SK-N-SH treated with all-trans-retinoic acid at 6 μM for 48 hours (cell line): Measurements from ENCODE around the gene CAGE1.

Source experiments
- ATAC-seq: fragments of 200-7000 bp; cut with Tn5 transposase; 3 replicates; pipeline ENCODE4 v1.9.1; 2020; ENCODE audit warnings: mild to moderate bottlenecking, moderate library complexity
- ARNTL ChIP-seq: fragments of 450-650 bp; formaldehyde crosslinking; IDR thresholded peaks from 2 replicates; pipeline ENCODE4 v1.5.0; 2020; ENCODE audit warnings: low read depth, mild to moderate bottlenecking, moderate library complexity, borderline replicate concordance
- BACH2 ChIP-seq: fragments of 250-450 bp; sonication (Bioruptor Pico); IDR thresholded peaks from 2 replicates; pipeline ENCODE4 v1.9.0; 2021; ENCODE audit warnings: mild to moderate bottlenecking, borderline replicate concordance
- ESRRG ChIP-seq: fragments of 250-450 bp; sonication (Bioruptor Pico); IDR thresholded peaks from 2 replicates; pipeline ENCODE4 v1.6.1; 2021; ENCODE audit warnings: mild to moderate bottlenecking
- GLIS3 ChIP-seq: fragments of 250-450 bp; sonication (Bioruptor Pico); IDR thresholded peaks from 2 replicates; pipeline ENCODE4 v1.5.0; 2020; ENCODE audit warnings: mild to moderate bottlenecking, moderate library complexity
- ISL1 ChIP-seq: fragments of 250-450 bp; sonication (Bioruptor Pico); IDR thresholded peaks from 2 replicates; pipeline ENCODE4 v2.1.2; 2022; ENCODE audit warnings: mild to moderate bottlenecking, moderate library complexity
- OSR1 ChIP-seq: fragments of 250-450 bp; sonication (Bioruptor Pico); IDR thresholded peaks from 2 replicates; pipeline ENCODE4 v1.8.0; 2022; ENCODE audit warnings: moderate library complexity, mild to moderate bottlenecking, inconsistent platforms
- PATZ1 ChIP-seq: fragments of 250-450 bp; sonication (Bioruptor Pico); IDR thresholded peaks from 2 replicates; pipeline ENCODE4 v1.8.0; 2020; ENCODE audit warnings: mild to moderate bottlenecking, moderate library complexity, borderline replicate concordance
- POU6F1 ChIP-seq: fragments of 250-450 bp; sonication (Bioruptor Pico); IDR thresholded peaks from 2 replicates; pipeline ENCODE4 v1.8.0; 2021; ENCODE audit warnings: low read depth, mild to moderate bottlenecking, moderate library complexity, borderline replicate concordance
- PPARA ChIP-seq: fragments of 250-450 bp; sonication (Bioruptor Pico); IDR thresholded peaks from 2 replicates; pipeline ENCODE4 v1.5.0; 2020; ENCODE audit warnings: mild to moderate bottlenecking, borderline replicate concordance
- RARB ChIP-seq: fragments of 250-450 bp; sonication (Bioruptor Pico); IDR thresholded peaks from 2 replicates; pipeline ENCODE4 v1.8.0; 2021; ENCODE audit warnings: mild to moderate bottlenecking, moderate library complexity
- SNAI2 ChIP-seq: fragments of 250-450 bp; sonication (Bioruptor Pico); IDR thresholded peaks from 2 replicates; pipeline ENCODE4 v1.5.0; 2020; ENCODE audit warnings: mild to moderate bottlenecking, moderate library complexity
- TCF4 ChIP-seq: fragments of 250-450 bp; sonication (Bioruptor Pico); IDR thresholded peaks from 2 replicates; pipeline ENCODE4 v1.8.0; 2021; ENCODE audit warnings: mild to moderate bottlenecking, moderate library complexity, borderline replicate concordance
- TOX ChIP-seq: fragments of 250-450 bp; sonication (Bioruptor Pico); IDR thresholded peaks from 2 replicates; pipeline ENCODE4 v1.8.0; 2021; ENCODE audit warnings: mild to moderate bottlenecking, moderate library complexity, borderline replicate concordance
- ZC3H10 ChIP-seq: fragments of 250-450 bp; sonication (Bioruptor Pico); IDR thresholded peaks from 2 replicates; pipeline ENCODE4 v1.5.1; 2021; ENCODE audit warnings: mild to moderate bottlenecking, moderate library complexity
- ZFP3 ChIP-seq: fragments of 250-450 bp; sonication (Bioruptor Pico); IDR thresholded peaks from 2 replicates; pipeline ENCODE4 v1.5.0; 2020; ENCODE audit warnings: mild to moderate bottlenecking, moderate library complexity
- ZFP30 ChIP-seq: fragments of 450-650 bp; formaldehyde crosslinking; IDR thresholded peaks from 2 replicates; pipeline ENCODE4 v1.5.0; 2022; ENCODE audit warnings: mild to moderate bottlenecking, moderate library complexity
- ZNF565 ChIP-seq: fragments of 450-650 bp; formaldehyde crosslinking; conservative IDR thresholded peaks from 2 replicates; pipeline ENCODE4 v1.5.0; 2020; ENCODE audit warnings: low read depth, mild to moderate bottlenecking, moderate library complexity
- ZNF70 ChIP-seq: fragments of 450-650 bp; formaldehyde crosslinking; IDR thresholded peaks from 2 replicates; pipeline ENCODE4 v1.5.0; 2020; ENCODE audit warnings: mild to moderate bottlenecking, moderate library complexity
- ZNF8 ChIP-seq: fragments of 450-650 bp; formaldehyde crosslinking; IDR thresholded peaks from 2 replicates; pipeline ENCODE4 v1.5.0; 2020; ENCODE audit warnings: mild to moderate bottlenecking, moderate library complexity
- TF ChIP-seq, protein P1 (sequence below): fragments of 250-450 bp; sonication (Bioruptor Pico); IDR thresholded peaks from 2 replicates; pipeline ENCODE4 v1.5.1; 2020; ENCODE audit warnings: low read depth, mild to moderate bottlenecking, moderate library complexity
- TF ChIP-seq, protein P2 (sequence below): fragments of 250-450 bp; sonication (Bioruptor Pico); IDR thresholded peaks from 2 replicates; pipeline ENCODE4 v1.5.0; 2020; ENCODE audit warnings: mild to moderate bottlenecking, moderate library complexity
- TF ChIP-seq, protein P3 (sequence below): fragments of 250-450 bp; sonication (Bioruptor Pico); IDR thresholded peaks from 2 replicates; pipeline ENCODE4 v1.5.1; 2021; ENCODE audit warnings: mild to moderate bottlenecking, moderate library complexity

Gene CAGE1

DNA sequence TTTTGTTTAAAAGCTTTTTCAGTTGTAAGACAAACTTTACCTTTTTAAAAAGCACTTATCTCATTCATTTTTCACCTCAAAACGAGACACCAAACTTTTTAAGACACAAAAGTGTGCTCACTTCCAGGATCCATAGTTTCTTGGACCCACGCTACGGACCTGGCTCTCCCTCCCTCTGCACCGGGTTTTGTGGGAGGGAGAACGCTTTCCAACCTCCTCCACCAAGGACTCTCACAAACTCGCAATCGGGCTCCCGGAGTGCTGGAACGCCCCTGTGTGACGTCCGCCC, 436 bp downstream of the CAGE1 start:
- no peak for TF ChIP-seq TOX (CRISPR knock-in tag)
- no peak for TF ChIP-seq ZNF565 (CRISPR knock-in tag)
- TF ChIP-seq ZNF70, result no peak
- TF ChIP-seq ZNF8 (CRISPR knock-in tag), result no peak
- TF ChIP-seq ZFP3 (CRISPR knock-in tag), result no peak
- no peak for TF ChIP-seq BACH2 (CRISPR knock-in tag)
- TF ChIP-seq TCF4 (CRISPR knock-in tag), result no peak
- no peak for TF ChIP-seq PATZ1 (CRISPR knock-in tag)
- ATAC-seq, result peak; percentile 64; the same call in 2 of the 3 replicates

GRCh38 chr6:7381092-7381491, 8.4 kb downstream of the CAGE1 start:
- no peak for ATAC-seq
- TF ChIP-seq ARNTL (CRISPR knock-in tag), result no peak
- no peak for TF ChIP-seq RARB (CRISPR knock-in tag)
- no peak for TF ChIP-seq ISL1 (CRISPR knock-in tag)
- TF ChIP-seq BACH2 (CRISPR knock-in tag), result no peak
- no peak for TF ChIP-seq ZNF70
- TF ChIP-seq, protein P1, sequence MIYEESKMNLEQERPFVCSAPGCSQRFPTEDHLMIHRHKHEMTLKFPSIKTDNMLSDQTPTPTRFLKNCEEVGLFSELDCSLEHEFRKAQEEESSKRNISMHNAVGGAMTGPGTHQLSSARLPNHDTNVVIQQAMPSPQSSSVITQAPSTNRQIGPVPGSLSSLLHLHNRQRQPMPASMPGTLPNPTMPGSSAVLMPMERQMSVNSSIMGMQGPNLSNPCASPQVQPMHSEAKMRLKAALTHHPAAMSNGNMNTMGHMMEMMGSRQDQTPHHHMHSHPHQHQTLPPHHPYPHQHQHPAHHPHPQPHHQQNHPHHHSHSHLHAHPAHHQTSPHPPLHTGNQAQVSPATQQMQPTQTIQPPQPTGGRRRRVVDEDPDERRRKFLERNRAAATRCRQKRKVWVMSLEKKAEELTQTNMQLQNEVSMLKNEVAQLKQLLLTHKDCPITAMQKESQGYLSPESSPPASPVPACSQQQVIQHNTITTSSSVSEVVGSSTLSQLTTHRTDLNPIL (CRISPR knock-in tag), result no peak
- no peak for TF ChIP-seq TOX (CRISPR knock-in tag)
- TF ChIP-seq PPARA, result no peak
- no peak for TF ChIP-seq ESRRG
- TF ChIP-seq, protein P2, sequence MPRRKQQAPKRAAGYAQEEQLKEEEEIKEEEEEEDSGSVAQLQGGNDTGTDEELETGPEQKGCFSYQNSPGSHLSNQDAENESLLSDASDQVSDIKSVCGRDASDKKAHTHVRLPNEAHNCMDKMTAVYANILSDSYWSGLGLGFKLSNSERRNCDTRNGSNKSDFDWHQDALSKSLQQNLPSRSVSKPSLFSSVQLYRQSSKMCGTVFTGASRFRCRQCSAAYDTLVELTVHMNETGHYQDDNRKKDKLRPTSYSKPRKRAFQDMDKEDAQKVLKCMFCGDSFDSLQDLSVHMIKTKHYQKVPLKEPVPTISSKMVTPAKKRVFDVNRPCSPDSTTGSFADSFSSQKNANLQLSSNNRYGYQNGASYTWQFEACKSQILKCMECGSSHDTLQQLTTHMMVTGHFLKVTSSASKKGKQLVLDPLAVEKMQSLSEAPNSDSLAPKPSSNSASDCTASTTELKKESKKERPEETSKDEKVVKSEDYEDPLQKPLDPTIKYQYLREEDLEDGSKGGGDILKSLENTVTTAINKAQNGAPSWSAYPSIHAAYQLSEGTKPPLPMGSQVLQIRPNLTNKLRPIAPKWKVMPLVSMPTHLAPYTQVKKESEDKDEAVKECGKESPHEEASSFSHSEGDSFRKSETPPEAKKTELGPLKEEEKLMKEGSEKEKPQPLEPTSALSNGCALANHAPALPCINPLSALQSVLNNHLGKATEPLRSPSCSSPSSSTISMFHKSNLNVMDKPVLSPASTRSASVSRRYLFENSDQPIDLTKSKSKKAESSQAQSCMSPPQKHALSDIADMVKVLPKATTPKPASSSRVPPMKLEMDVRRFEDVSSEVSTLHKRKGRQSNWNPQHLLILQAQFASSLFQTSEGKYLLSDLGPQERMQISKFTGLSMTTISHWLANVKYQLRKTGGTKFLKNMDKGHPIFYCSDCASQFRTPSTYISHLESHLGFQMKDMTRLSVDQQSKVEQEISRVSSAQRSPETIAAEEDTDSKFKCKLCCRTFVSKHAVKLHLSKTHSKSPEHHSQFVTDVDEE, result no peak
- no peak for TF ChIP-seq SNAI2 (CRISPR knock-in tag)
- no peak for TF ChIP-seq GLIS3

DNA sequence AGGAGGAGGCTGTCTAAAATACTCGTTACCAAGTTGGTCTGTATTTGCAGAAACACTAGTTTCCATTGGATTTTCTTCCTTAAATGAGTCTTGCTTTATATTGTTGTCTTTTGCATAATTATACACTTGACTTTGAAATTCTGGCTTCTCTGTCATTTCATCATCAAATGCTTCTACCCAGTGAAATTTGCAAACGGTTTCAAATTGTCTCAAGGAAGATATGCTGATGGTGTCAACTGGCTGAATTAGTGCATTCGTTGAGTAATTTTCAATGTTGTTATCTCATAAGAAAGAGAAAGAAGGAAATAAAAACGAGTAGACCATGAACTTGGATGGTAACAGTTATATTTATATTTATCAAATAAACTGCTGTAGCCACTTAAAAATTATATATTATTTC, 10.8 kb downstream of the CAGE1 start:
- ATAC-seq, result no peak
- no peak for TF ChIP-seq PATZ1 (CRISPR knock-in tag)
- TF ChIP-seq OSR1, result no peak
- no peak for TF ChIP-seq ISL1 (CRISPR knock-in tag)
- TF ChIP-seq ZNF565 (CRISPR knock-in tag), result no peak
- no peak for TF ChIP-seq ARNTL (CRISPR knock-in tag)
- TF ChIP-seq TOX (CRISPR knock-in tag), result no peak
- no peak for TF ChIP-seq BACH2 (CRISPR knock-in tag)
- no peak for TF ChIP-seq GLIS3
- no peak for TF ChIP-seq RARB (CRISPR knock-in tag)
- TF ChIP-seq SNAI2 (CRISPR knock-in tag), result no peak
- TF ChIP-seq ZC3H10 (CRISPR knock-in tag), result no peak
- TF ChIP-seq ESRRG, result no peak
- TF ChIP-seq, protein P2, result no peak
- no peak for TF ChIP-seq PPARA
- no peak for TF ChIP-seq POU6F1 (CRISPR knock-in tag)
- TF ChIP-seq, protein P1 (CRISPR knock-in tag), result no peak
- TF ChIP-seq ZFP30 (CRISPR knock-in tag), result no peak
- TF ChIP-seq, protein P3, sequence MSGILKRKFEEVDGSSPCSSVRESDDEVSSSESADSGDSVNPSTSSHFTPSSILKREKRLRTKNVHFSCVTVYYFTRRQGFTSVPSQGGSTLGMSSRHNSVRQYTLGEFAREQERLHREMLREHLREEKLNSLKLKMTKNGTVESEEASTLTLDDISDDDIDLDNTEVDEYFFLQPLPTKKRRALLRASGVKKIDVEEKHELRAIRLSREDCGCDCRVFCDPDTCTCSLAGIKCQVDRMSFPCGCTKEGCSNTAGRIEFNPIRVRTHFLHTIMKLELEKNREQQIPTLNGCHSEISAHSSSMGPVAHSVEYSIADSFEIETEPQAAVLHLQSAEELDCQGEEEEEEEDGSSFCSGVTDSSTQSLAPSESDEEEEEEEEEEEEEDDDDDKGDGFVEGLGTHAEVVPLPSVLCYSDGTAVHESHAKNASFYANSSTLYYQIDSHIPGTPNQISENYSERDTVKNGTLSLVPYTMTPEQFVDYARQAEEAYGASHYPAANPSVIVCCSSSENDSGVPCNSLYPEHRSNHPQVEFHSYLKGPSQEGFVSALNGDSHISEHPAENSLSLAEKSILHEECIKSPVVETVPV (CRISPR knock-in tag), result no peak
- TF ChIP-seq ZNF8 (CRISPR knock-in tag), result no peak
